ENCODE results near the gene ZPR1.

The ZPR1 gene

GRCh38 chr11:116792869-116793771, 5.3 kb upstream of the ZPR1 start:
- DNase-seq (ENCODE audit: low read depth, low spot score) = no peak

- no peak for DNase-seq (ENCODE audit: low read depth, low spot score)
These were observed 4.5 kb upstream of the ZPR1 start for GRCh38 chr11:116792144-116792868.

GRCh38 chr11:116791813-116792143, 4.0 kb upstream of the ZPR1 start, which contains the start of gene APOA5:
Gene APOA5, minus strand, starts transcription at chr11:116791879. Its CDS starts 19 bp downstream, at chr11:116791860.
- no peak for DNase-seq (ENCODE audit: low read depth, low spot score)

GRCh38 chr11:116791002-116791812, 3.4 kb upstream of the ZPR1 start:
- DNase-seq (ENCODE audit: low read depth, low spot score) = peak; percentile 54

GRCh38 chr11:116790167-116791001, 2.6 kb upstream of the ZPR1 start:
- DNase-seq (ENCODE audit: low read depth, low spot score) = no peak

GRCh38 chr11:116788975-116789374, 1.2 kb upstream of the ZPR1 start:
- DNase-seq (ENCODE audit: low read depth, low spot score) = no peak

- no peak for DNase-seq (ENCODE audit: low read depth, low spot score)
These were observed 711 bp upstream of the ZPR1 start for GRCh38 chr11:116788534-116788933.

GRCh38 chr11:116787436-116787785, 412 bp downstream of the ZPR1 start:
- no peak for DNase-seq (ENCODE audit: low read depth, low spot score)

GRCh38 chr11:116786966-116787365, 857 bp downstream of the ZPR1 start:
- no peak for DNase-seq (ENCODE audit: low read depth, low spot score)

- DNase-seq (ENCODE audit: low read depth, low spot score) = no peak
These were observed 1.5 kb downstream of the ZPR1 start for GRCh38 chr11:116786326-116786725.

- no peak for DNase-seq (ENCODE audit: low read depth, low spot score)
These were observed 5.1 kb downstream of the ZPR1 start for GRCh38 chr11:116782728-116783127.

GRCh38 chr11:116778556-116778955, 9.3 kb downstream of the ZPR1 start:
- DNase-seq (ENCODE audit: low read depth, low spot score) = no peak

- DNase-seq (ENCODE audit: low read depth, low spot score) = no peak
These were observed 10.8 kb downstream of the ZPR1 start for GRCh38 chr11:116777056-116777455.

GRCh38 chr11:116776522-116776984, 11.3 kb downstream of the ZPR1 start:
- DNase-seq (ENCODE audit: low read depth, low spot score) = no peak

- no peak for DNase-seq (ENCODE audit: low read depth, low spot score)
These were observed 11.8 kb downstream of the ZPR1 start for GRCh38 chr11:116775975-116776374.

- DNase-seq (ENCODE audit: low read depth, low spot score) = no peak
These were observed 13.2 kb downstream of the ZPR1 start for GRCh38 chr11:116774661-116775060.

- no peak for DNase-seq (ENCODE audit: low read depth, low spot score)
These were observed 14.4 kb downstream of the ZPR1 start for GRCh38 chr11:116773203-116774097.

GRCh38 chr11:116772443-116773202, 15.2 kb downstream of the ZPR1 start, which contains the start of gene BUD13:
Gene BUD13, minus strand, starts transcription at chr11:116772987. Its CDS starts 23 bp downstream, at chr11:116772964.
- DNase-seq (ENCODE audit: low read depth, low spot score) = peak; percentile 90

GRCh38 chr11:116771935-116772334, 15.9 kb downstream of the ZPR1 start:
- DNase-seq (ENCODE audit: low read depth, low spot score) = no peak

Measured in activated naive CD8-positive, alpha-beta T cell treated with anti-CD3 and anti-CD28 coated beads, Interleukin-2, amount 50 U/mL, for 16 hours (primary cell).